Gastrocnemius medialis (tissue), 4 donors: ENCODE data around the gene HEPHL1. TPM values are rescaled to one million over a fixed set of nuclear protein-coding genes. Genes with fewer than 3 reads are reported as not detected.

ENCODE experiments used
- ATAC-seq, 2 donors: fragments of 150-250 bp; one replicate each; pipeline ENCODE4 v1.9.1; 2016
- DNase-seq, 2 donors: peaks; one replicate each; pipeline ENCODE4 v3.0.0-alpha.2; 2019
- H3K27ac ChIP-seq, 4 donors: fragments of 200-600 bp; sonication (generic); 1 replicate in 1 of 4; 2 replicates in 3 of 4; pipeline ENCODE4 v1.5.1; 2016 to 2018; ENCODE audit warnings: mild to moderate bottlenecking in 2 of 4, moderate library complexity in 1 of 4
- H3K27me3 ChIP-seq, 3 donors: fragments of 200-600 bp; sonication (generic) in 2 of 3; 1 replicate in 1 of 3; 2 replicates in 2 of 3; pipeline versions ENCODE4 v1.5.1 to v1.6.0; 2016 to 2019; ENCODE audit warnings: mild to moderate bottlenecking in 1 of 3, moderate library complexity in 1 of 3
- H3K36me3 ChIP-seq, 2 donors: fragments of 200-600 bp; sonication (generic) in 1 of 2; one replicate each; pipeline ENCODE4 v1.5.1; 2017 to 2018
- H3K4me1 ChIP-seq, 2 donors: fragments of 200-600 bp; sonication (generic) in 1 of 2; one replicate each; pipeline ENCODE4 v1.5.1; 2016 to 2017; ENCODE audit warnings: mild to moderate bottlenecking in 2 of 2
- H3K4me3 ChIP-seq, 4 donors: fragments of 200-600 bp; sonication (generic) in 3 of 4; 1 replicate in 1 of 4; 2 replicates in 3 of 4; pipeline ENCODE4 v1.5.1; 2016 to 2019; ENCODE audit warnings: mild to moderate bottlenecking in 2 of 4
- H3K9me3 ChIP-seq, 3 donors: fragments of 200-600 bp; sonication (generic) in 2 of 3; 1 replicate in 1 of 3; 2 replicates in 2 of 3; pipeline ENCODE4 v1.5.1; 2016 to 2019
- POLR2A ChIP-seq, 2 donors: fragments of 450-650 bp; IDR thresholded peaks; one replicate each; pipeline ENCODE4 v1.6.1; 2017; ENCODE audit warnings: antibody characterized with exemption in 2 of 2, mild to moderate bottlenecking in 2 of 2, moderate library complexity in 2 of 2
- in situ Hi-C, 4 donors: fragments of 200-750 bp; cut with MboI; loops; one replicate each; pipeline versions ENCODE4 v1.15.0 to v1.8.0; 2017; ENCODE audit warnings: low sequenced_read_pairs in 4 of 4
- intact Hi-C: fragments of 100-400 bp; cut with DNase I; formaldehyde crosslinking; loops from one replicate; pipeline ENCODE4 v1.15.1; 2023; ENCODE audit warnings: low total_unique reads
- total RNA-seq, 4 donors: library from RNA; depleted of rRNA; stranded (reverse); fragments of >200 nt; gene quantifications; one replicate each; pipeline versions ENCODE4 v1.1.0 to v1.2.3, GENCODE V29; 2016
- TF ChIP-seq, protein P1 (sequence below), 5 experiments: fragments of 450-650 bp in 3 of 5; fragments of 200-600 bp in 2 of 5; sonication (generic) in 2 of 5; IDR thresholded peaks in 4 of 5; conservative IDR thresholded peaks in 1 of 5; 1 replicate in 4 of 5; 2 replicates in 1 of 5; pipeline ENCODE4 v1.5.1; 2016 to 2019; ENCODE audit warnings: antibody characterized with exemption in 5 of 5, mild to moderate bottlenecking in 3 of 5, moderate library complexity in 3 of 5

The HEPHL1 gene
- total RNA-seq, 4 donors from 2014 or later = not detected

DNA sequence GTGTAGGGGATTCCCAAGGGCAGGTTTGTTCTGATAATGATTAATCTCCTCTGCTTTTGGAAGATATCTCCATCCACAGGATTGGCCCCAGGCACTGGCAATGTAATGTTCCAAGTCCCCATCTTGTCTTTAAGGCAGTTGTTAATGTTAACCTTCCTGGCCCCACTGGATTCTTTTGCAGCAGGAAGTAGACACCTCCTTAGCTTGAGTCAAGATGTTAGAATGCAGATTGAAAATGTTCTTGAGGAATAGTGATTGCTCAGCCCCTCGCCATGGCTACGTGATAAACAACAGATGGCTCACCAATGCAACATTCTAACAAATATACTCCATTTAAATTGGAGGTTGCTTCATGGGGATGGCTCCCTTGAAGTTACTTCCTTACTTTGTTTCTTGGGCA is 7.3 kb downstream of the HEPHL1 start:
- in situ Hi-C loops (no loop called here), intact Hi-C loops (no loop called here)
- H3K27me3 ChIP-seq = no peaks in the 10 kb centered on the region
- H3K4me3 ChIP-seq = no peak overlapping the region
- no peaks in the 10 kb centered on the region for H3K36me3 ChIP-seq
- no peak for TF ChIP-seq POLR2A (IDR thresholded peaks at IDR 0.05)
- TF ChIP-seq, protein P1, sequence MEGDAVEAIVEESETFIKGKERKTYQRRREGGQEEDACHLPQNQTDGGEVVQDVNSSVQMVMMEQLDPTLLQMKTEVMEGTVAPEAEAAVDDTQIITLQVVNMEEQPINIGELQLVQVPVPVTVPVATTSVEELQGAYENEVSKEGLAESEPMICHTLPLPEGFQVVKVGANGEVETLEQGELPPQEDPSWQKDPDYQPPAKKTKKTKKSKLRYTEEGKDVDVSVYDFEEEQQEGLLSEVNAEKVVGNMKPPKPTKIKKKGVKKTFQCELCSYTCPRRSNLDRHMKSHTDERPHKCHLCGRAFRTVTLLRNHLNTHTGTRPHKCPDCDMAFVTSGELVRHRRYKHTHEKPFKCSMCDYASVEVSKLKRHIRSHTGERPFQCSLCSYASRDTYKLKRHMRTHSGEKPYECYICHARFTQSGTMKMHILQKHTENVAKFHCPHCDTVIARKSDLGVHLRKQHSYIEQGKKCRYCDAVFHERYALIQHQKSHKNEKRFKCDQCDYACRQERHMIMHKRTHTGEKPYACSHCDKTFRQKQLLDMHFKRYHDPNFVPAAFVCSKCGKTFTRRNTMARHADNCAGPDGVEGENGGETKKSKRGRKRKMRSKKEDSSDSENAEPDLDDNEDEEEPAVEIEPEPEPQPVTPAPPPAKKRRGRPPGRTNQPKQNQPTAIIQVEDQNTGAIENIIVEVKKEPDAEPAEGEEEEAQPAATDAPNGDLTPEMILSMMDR (IDR thresholded peaks at IDR 0.05 in 4 of 5, conservative IDR thresholded peaks at IDR 0.05 in 1 of 5) = no peak
- H3K27ac ChIP-seq = no peak overlapping the region
- no peak for ATAC-seq
- no peak for DNase-seq
- no peaks in the 10 kb centered on the region for H3K4me1 ChIP-seq
- no peaks in the 10 kb centered on the region for H3K9me3 ChIP-seq

DNA sequence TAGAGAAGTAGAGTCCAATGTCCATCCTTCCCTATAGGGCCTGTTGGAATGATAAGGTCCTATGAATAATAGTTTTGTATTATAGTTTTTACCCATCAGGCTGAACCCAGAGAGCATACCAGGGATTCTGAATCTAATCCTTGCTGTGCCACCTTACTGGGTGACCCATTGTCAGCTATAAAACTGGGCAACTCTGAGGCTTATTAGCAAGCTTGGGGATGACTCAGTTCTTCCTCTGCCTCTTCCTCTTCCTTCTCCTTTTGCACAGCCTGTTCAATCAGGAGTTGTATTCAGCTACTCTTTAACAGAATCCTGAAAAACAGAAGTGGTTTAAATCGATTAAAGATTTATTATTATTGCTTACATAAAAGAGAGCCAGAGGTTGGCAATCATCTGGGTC is 8.9 kb downstream of the HEPHL1 start:
- Histone ChIP-seq H3K27me3 (no peaks in the 10 kb centered on the region), H3K36me3 (no peaks in the 10 kb centered on the region), H3K4me1 (no peaks in the 10 kb centered on the region), H3K9me3 (no peaks in the 10 kb centered on the region), H3K27ac (no peak overlapping the region), H3K4me3 (no peak overlapping the region)
- intact Hi-C loops (no loop called here), in situ Hi-C loops (no loop called here)
- TF ChIP-seq, protein P1 (IDR thresholded peaks at IDR 0.05 in 4 of 5, conservative IDR thresholded peaks at IDR 0.05 in 1 of 5) = no peak
- TF ChIP-seq POLR2A (IDR thresholded peaks at IDR 0.05) = no peak
- DNase-seq (no peak), ATAC-seq (no peak)

DNA sequence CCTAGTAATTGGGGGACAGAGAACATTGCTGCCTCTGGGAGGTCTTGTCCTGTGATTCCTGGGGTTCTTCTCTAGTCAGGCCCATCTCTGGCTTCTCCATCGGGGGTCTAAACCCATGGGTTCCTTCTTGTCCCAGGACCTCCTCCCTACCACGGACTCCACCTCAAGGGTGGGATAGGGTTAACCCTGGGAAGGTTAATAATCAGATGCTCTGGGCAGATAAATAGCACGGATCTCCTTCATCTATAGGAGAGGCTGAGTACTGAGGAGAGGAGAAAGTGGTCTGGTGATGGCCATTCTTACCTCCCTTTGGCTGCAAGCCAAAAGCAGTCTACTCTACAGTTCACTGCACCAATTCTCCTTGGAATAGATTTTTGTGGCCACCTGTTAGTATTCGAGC is 10.5 kb downstream of the HEPHL1 start:
- Histone ChIP-seq H3K4me1 (no peaks in the 10 kb centered on the region), H3K9me3 (no peaks in the 10 kb centered on the region), H3K36me3 (no peaks in the 10 kb centered on the region), H3K4me3 (no peak overlapping the region), H3K27me3 (no peaks in the 10 kb centered on the region), H3K27ac (no peak overlapping the region)
- DNase-seq = no peak
- ATAC-seq = no peak
- in situ Hi-C loops (no loop called here), intact Hi-C loops (no loop called here)
- no peak for TF ChIP-seq POLR2A (IDR thresholded peaks at IDR 0.05)
- TF ChIP-seq, protein P1 (IDR thresholded peaks at IDR 0.05 in 4 of 5, conservative IDR thresholded peaks at IDR 0.05 in 1 of 5) = no peak

DNA sequence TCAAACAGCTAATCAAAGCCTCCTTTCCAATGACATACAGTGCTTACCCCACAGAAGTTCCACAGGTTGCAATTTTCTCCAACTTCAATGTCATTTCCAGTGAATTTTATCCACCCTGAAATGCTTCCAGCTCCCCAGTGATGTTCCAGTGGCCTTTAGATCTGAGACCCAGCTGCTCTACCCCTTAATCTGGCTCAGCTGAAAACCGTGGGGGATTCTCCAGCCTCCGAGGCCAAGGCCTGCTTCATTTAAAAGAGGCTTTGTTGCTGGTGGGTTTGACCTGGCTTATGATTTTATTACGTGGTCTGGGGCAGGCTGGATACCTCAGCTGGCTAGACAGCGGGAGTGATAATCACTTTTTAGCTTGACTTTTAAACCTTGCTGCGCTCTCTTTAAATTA is 10.9 kb downstream of the HEPHL1 start:
- no peaks in the 10 kb centered on the region for H3K36me3 ChIP-seq
- H3K27ac ChIP-seq = no peak overlapping the region
- DNase-seq = no peak
- TF ChIP-seq POLR2A (IDR thresholded peaks at IDR 0.05) = no peak
- TF ChIP-seq, protein P1 (IDR thresholded peaks at IDR 0.05 in 4 of 5, conservative IDR thresholded peaks at IDR 0.05 in 1 of 5) = no peak
- in situ Hi-C loops (no loop called here), intact Hi-C loops (no loop called here)
- no peaks in the 10 kb centered on the region for H3K27me3 ChIP-seq
- no peaks in the 10 kb centered on the region for H3K9me3 ChIP-seq
- no peak for ATAC-seq
- no peaks in the 10 kb centered on the region for H3K4me1 ChIP-seq
- no peak overlapping the region for H3K4me3 ChIP-seq

DNA sequence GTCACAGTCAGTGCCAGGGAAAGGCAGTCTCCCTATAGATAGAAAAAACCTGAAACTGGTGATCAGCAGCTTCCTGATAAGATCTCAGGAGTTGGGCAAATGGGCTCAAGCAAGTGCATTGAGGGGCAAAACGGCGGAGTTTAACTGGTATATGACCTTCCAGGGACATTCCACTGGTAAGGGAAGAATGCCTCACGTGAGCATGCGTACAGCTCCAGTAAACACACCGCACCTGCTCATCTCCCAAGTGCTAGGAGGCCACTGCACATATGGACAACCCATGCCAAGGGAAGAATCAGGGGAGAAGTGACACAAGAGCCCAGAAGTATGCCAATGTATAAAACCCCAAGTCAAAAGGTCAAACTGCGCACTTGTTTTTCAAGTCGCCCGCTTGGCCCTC is 11.6 kb downstream of the HEPHL1 start:
- no peak overlapping the region for H3K4me3 ChIP-seq
- no peak overlapping the region for H3K27ac ChIP-seq
- H3K36me3 ChIP-seq = no peaks in the 10 kb centered on the region
- in situ Hi-C loops = no loop called here
- no peaks in the 10 kb centered on the region for H3K27me3 ChIP-seq
- H3K9me3 ChIP-seq = no peaks in the 10 kb centered on the region
- ATAC-seq (no peak), DNase-seq (no peak)
- intact Hi-C loops = no loop called here
- TF ChIP-seq, protein P1 (IDR thresholded peaks at IDR 0.05 in 4 of 5, conservative IDR thresholded peaks at IDR 0.05 in 1 of 5) = no peak
- no peak for TF ChIP-seq POLR2A (IDR thresholded peaks at IDR 0.05)
- no peaks in the 10 kb centered on the region for H3K4me1 ChIP-seq
